HUES48 (cell line): Measurements from ENCODE around the gene TTLL12.

Experiments used
- H3K27ac ChIP-seq: one replicate; pipeline ENCODE4 v1.7.0; 2013; ENCODE audit warnings: low read depth, low read length, inconsistent platforms
- H3K27me3 ChIP-seq: 2 replicates; pipeline ENCODE4 v1.6.1; 2013; ENCODE audit warnings: mild to moderate bottlenecking, low read length; ENCODE audit not compliant: control insufficient read depth, insufficient read depth
- H3K36me3 ChIP-seq: 2 replicates; pipeline ENCODE4 v1.6.1; 2013; ENCODE audit warnings: low read length; ENCODE audit not compliant: control insufficient read depth, insufficient read depth
- H3K4me1 ChIP-seq: 2 replicates; pipeline ENCODE4 v1.6.1; 2013; ENCODE audit warnings: mild to moderate bottlenecking, low read length; ENCODE audit not compliant: control insufficient read depth, insufficient read depth
- H3K4me3 ChIP-seq: 2 replicates; pipeline ENCODE4 v1.5.1; 2013; ENCODE audit warnings: mild to moderate bottlenecking, low read depth, low read length
- H3K9ac ChIP-seq: 2 replicates; pipeline ENCODE4 v1.6.1; 2013; ENCODE audit warnings: mild to moderate bottlenecking, low read depth, low read length, moderate library complexity
- H3K9me3 ChIP-seq: 2 replicates; pipeline ENCODE4 v1.6.1; 2013; ENCODE audit warnings: low read length; ENCODE audit not compliant: control insufficient read depth, insufficient read depth

The TTLL12 gene

GRCh38 chr22:43213051-43213450 lies 26.1 kb upstream of the TTLL12 start:
- H3K36me3 ChIP-seq, result no peaks in the 10 kb centered on the region
- H3K9me3 ChIP-seq, result no peaks in the 10 kb centered on the region
- H3K9ac ChIP-seq, result no peak overlapping the region
- no peak overlapping the region for H3K27ac ChIP-seq
- H3K4me3 ChIP-seq, result no peak overlapping the region
- peaks cover 10% of the 10 kb centered on the region; the same call in 1 of the 2 replicates for H3K4me1 ChIP-seq
- H3K27me3 ChIP-seq, result no peaks in the 10 kb centered on the region

- no peaks in the 10 kb centered on the region for H3K36me3 ChIP-seq
- H3K9ac ChIP-seq, result no peak overlapping the region
- H3K27me3 ChIP-seq, result no peaks in the 10 kb centered on the region
- H3K4me3 ChIP-seq, result no peak overlapping the region
- H3K9me3 ChIP-seq, result no peaks in the 10 kb centered on the region
- H3K27ac ChIP-seq, result no peak overlapping the region
- peaks cover 9% of the 10 kb centered on the region; the same call in 1 of the 2 replicates for H3K4me1 ChIP-seq
Measured at GRCh38 chr22:43212434-43212952, 25.6 kb upstream of the TTLL12 start.

GRCh38 chr22:43211941-43212433 lies 25.1 kb upstream of the TTLL12 start:
- Histone ChIP-seq H3K9me3 (no peaks in the 10 kb centered on the region), H3K9ac (no peak overlapping the region), H3K4me3 (no peak overlapping the region), H3K4me1 (peaks cover 7% of the 10 kb centered on the region; the same call in 1 of the 2 replicates), H3K27ac (no peak overlapping the region), H3K27me3 (no peaks in the 10 kb centered on the region), H3K36me3 (no peaks in the 10 kb centered on the region)

GRCh38 chr22:43210631-43211515 lies 23.9 kb upstream of the TTLL12 start:
- Histone ChIP-seq H3K9ac (no peak overlapping the region), H3K27me3 (no peaks in the 10 kb centered on the region), H3K27ac (no peak overlapping the region), H3K36me3 (no peaks in the 10 kb centered on the region), H3K4me1 (peaks cover 7% of the 10 kb centered on the region; the same call in 1 of the 2 replicates), H3K9me3 (no peaks in the 10 kb centered on the region), H3K4me3 (no peak overlapping the region)

GRCh38 chr22:43209971-43210370 lies 23.0 kb upstream of the TTLL12 start:
- Histone ChIP-seq H3K4me1 (peaks cover 7% of the 10 kb centered on the region; the same call in 1 of the 2 replicates), H3K27me3 (no peaks in the 10 kb centered on the region), H3K36me3 (no peaks in the 10 kb centered on the region), H3K9ac (no peak overlapping the region), H3K9me3 (no peaks in the 10 kb centered on the region), H3K27ac (no peak overlapping the region), H3K4me3 (no peak overlapping the region)

GRCh38 chr22:43209523-43209890 lies 22.6 kb upstream of the TTLL12 start:
- no peak overlapping the region for H3K27ac ChIP-seq
- H3K27me3 ChIP-seq, result no peaks in the 10 kb centered on the region
- peaks cover 7% of the 10 kb centered on the region; the same call in 1 of the 2 replicates for H3K4me1 ChIP-seq
- no peaks in the 10 kb centered on the region for H3K9me3 ChIP-seq
- no peak overlapping the region for H3K4me3 ChIP-seq
- no peaks in the 10 kb centered on the region for H3K36me3 ChIP-seq
- H3K9ac ChIP-seq, result no peak overlapping the region

- H3K27ac ChIP-seq, result no peak overlapping the region
- H3K9me3 ChIP-seq, result no peaks in the 10 kb centered on the region
- peaks cover 7% of the 10 kb centered on the region; the same call in 1 of the 2 replicates for H3K4me1 ChIP-seq
- H3K4me3 ChIP-seq, result no peak overlapping the region
- no peaks in the 10 kb centered on the region for H3K27me3 ChIP-seq
- H3K36me3 ChIP-seq, result no peaks in the 10 kb centered on the region
- no peak overlapping the region for H3K9ac ChIP-seq
Measured at GRCh38 chr22:43208703-43209522, 22.0 kb upstream of the TTLL12 start.

- Histone ChIP-seq H3K27me3 (no peaks in the 10 kb centered on the region), H3K9me3 (no peaks in the 10 kb centered on the region), H3K4me1 (peaks cover under 1% of the 10 kb centered on the region; the same call in 1 of the 2 replicates)
Measured at GRCh38 chr22:43207849-43208702, 21.1 kb upstream of the TTLL12 start.

GRCh38 chr22:43207386-43207785 lies 20.5 kb upstream of the TTLL12 start:
- Histone ChIP-seq H3K9me3 (no peaks in the 10 kb centered on the region), H3K27ac (no peak overlapping the region), H3K36me3 (no peaks in the 10 kb centered on the region), H3K27me3 (no peaks in the 10 kb centered on the region), H3K4me1 (peaks cover 5% of the 10 kb centered on the region), H3K4me3 (no peak overlapping the region), H3K9ac (no peak overlapping the region)

More at GRCh38 chr22:43207849-43208702, 21.1 kb upstream of the TTLL12 start:
- Histone ChIP-seq H3K27ac (no peak overlapping the region), H3K4me3 (no peak overlapping the region), H3K9ac (no peak overlapping the region), H3K36me3 (no peaks in the 10 kb centered on the region)

- peaks cover 5% of the 10 kb centered on the region for H3K4me1 ChIP-seq
- H3K9ac ChIP-seq, result no peak overlapping the region
- H3K9me3 ChIP-seq, result no peaks in the 10 kb centered on the region
- H3K27me3 ChIP-seq, result no peaks in the 10 kb centered on the region
- no peak overlapping the region for H3K27ac ChIP-seq
- no peaks in the 10 kb centered on the region for H3K36me3 ChIP-seq
- H3K4me3 ChIP-seq, result no peak overlapping the region
Measured at GRCh38 chr22:43206509-43207161, 19.7 kb upstream of the TTLL12 start.
